HCT116 (cell line): Measurements from ENCODE around the gene NLRP1.

ENCODE experiments used
- CEBPB ChIP-seq: IDR thresholded peaks from 2 replicates; pipeline ENCODE4 v1.6.1; 2012; ENCODE audit warnings: low read depth
- TF ChIP-seq, protein P1 (sequence below), 3 experiments: fragments of 200-600 bp in 1 of 3; sonication (generic) in 1 of 3; IDR thresholded peaks in 2 of 3; conservative IDR thresholded peaks in 1 of 3; 2 replicates each; pipeline ENCODE4 v1.5.1; 2012 to 2017; ENCODE audit warnings: low read depth in 2 of 3, low read length in 2 of 3, antibody characterized with exemption in 1 of 3, borderline replicate concordance in 1 of 3, control low read depth in 1 of 3, mild to moderate bottlenecking in 1 of 3, mixed read lengths in 1 of 3, mixed run types in 1 of 3, moderate library complexity in 1 of 3; ENCODE audit not compliant: insufficient read depth in 1 of 3

DNA sequence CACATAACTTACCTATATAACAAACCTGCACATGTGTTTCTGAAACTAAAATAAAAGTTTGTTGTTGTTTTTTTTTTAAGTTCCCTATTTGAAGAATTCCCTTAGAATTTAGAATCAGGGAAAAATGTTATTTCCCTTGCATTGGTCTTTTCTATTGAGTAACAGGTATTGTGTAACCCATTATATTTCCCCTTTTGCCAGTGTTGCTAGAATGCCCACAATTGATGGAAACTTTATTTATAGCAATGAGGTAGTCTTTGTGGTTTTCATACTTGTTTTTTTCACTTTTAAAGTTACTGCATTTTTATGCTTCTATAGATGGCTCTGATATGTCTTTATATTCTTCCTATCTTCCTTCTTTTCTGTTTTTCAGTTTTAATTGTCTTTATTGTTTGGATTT, 3.9 kb downstream of the NLRP1 start:
- TF ChIP-seq CEBPB = no peak
- TF ChIP-seq, protein P1, sequence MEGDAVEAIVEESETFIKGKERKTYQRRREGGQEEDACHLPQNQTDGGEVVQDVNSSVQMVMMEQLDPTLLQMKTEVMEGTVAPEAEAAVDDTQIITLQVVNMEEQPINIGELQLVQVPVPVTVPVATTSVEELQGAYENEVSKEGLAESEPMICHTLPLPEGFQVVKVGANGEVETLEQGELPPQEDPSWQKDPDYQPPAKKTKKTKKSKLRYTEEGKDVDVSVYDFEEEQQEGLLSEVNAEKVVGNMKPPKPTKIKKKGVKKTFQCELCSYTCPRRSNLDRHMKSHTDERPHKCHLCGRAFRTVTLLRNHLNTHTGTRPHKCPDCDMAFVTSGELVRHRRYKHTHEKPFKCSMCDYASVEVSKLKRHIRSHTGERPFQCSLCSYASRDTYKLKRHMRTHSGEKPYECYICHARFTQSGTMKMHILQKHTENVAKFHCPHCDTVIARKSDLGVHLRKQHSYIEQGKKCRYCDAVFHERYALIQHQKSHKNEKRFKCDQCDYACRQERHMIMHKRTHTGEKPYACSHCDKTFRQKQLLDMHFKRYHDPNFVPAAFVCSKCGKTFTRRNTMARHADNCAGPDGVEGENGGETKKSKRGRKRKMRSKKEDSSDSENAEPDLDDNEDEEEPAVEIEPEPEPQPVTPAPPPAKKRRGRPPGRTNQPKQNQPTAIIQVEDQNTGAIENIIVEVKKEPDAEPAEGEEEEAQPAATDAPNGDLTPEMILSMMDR (IDR thresholded peaks at IDR 0.05 in 2 of 3, conservative IDR thresholded peaks at IDR 0.05 in 1 of 3; ENCODE audit: borderline replicate concordance in 1 of 3, insufficient read depth in 1 of 3, low read depth in 2 of 3, low read length in 2 of 3) = no peak
